Tibial nerve (tissue), 4 donors: ENCODE measurements around the gene KASH5. TPM values are rescaled to one million over a fixed set of nuclear protein-coding genes. Genes with fewer than 3 reads are reported as not detected.

Experiments
- DNase-seq, 2 donors: peaks; one replicate each; pipeline ENCODE4 v3.0.0-alpha.2; 2019; ENCODE audit warnings: low spot score in 2 of 2
- H3K27ac ChIP-seq, 4 donors: fragments of 200-600 bp; sonication (generic) in 3 of 4; one replicate each; pipeline ENCODE4 v1.5.1; 2017 to 2019; ENCODE audit warnings: mild to moderate bottlenecking in 1 of 4
- H3K27me3 ChIP-seq, 2 donors: fragments of 200-600 bp; sonication (generic) in 1 of 2; one replicate each; pipeline versions ENCODE4 v1.5.1 to v1.6.0; 2017 to 2019
- H3K36me3 ChIP-seq, 3 donors: fragments of 200-600 bp; sonication (generic); one replicate each; pipeline ENCODE4 v1.5.1; 2018 to 2019
- H3K4me1 ChIP-seq, 4 donors: fragments of 200-600 bp; sonication (generic) in 3 of 4; one replicate each; pipeline ENCODE4 v1.5.1; 2017 to 2019
- H3K4me3 ChIP-seq, 4 donors: fragments of 200-600 bp; sonication (generic) in 3 of 4; one replicate each; pipeline ENCODE4 v1.5.1; 2017 to 2019; ENCODE audit warnings: mild to moderate bottlenecking in 1 of 4, moderate library complexity in 1 of 4
- H3K9me3 ChIP-seq, 4 donors: fragments of 200-600 bp; sonication (generic) in 3 of 4; one replicate each; pipeline ENCODE4 v1.5.1; 2017 to 2019
- CTCF ChIP-seq, 5 experiments: fragments of 200-600 bp in 3 of 5; fragments of 450-650 bp in 2 of 5; sonication (generic) in 3 of 5; IDR thresholded peaks; one replicate each; pipeline ENCODE4 v1.5.1; 2016 to 2019; ENCODE audit warnings: antibody characterized with exemption in 5 of 5, mild to moderate bottlenecking in 3 of 5, moderate library complexity in 2 of 5
- EP300 ChIP-seq, 2 donors: sonication (generic); formaldehyde crosslinking; IDR thresholded peaks; one replicate each; pipeline ENCODE4 v1.6.1; 2017; ENCODE audit warnings: antibody characterized with exemption in 2 of 2, mild to moderate bottlenecking in 1 of 2
- POLR2A ChIP-seq, 2 donors: fragments of 450-650 bp; IDR thresholded peaks; one replicate each; pipeline ENCODE4 v1.6.1; 2017; ENCODE audit warnings: antibody characterized with exemption in 2 of 2, mild to moderate bottlenecking in 2 of 2, moderate library complexity in 2 of 2
- WGBS, 2 donors: methylation state at CpG; one replicate each; pipeline ENCODE4 v1.1.5; 2018; 5-methylcytosine and 5-hydroxymethylcytosine counted together
- total RNA-seq, 4 donors: library from RNA; depleted of rRNA; stranded (reverse); fragments of >200 nt; gene quantifications; one replicate each; pipeline ENCODE4 v1.1.0, GENCODE V29; 2016

Gene KASH5
- total RNA-seq, 4 donors from 2014 or later: not detected

GRCh38 chr19:49447485-49448431 is 59.7 kb downstream of the KASH5 start:
- Histone ChIP-seq H3K27me3 (no peaks in the 10 kb centered on the region), H3K27ac (peak overlapping the region in 1 of 4 donors; percentile 15), H3K9me3 (no peaks in the 10 kb centered on the region), H3K4me3 (no peak overlapping the region), H3K36me3 (peaks cover 0 to 44% (median 5%) of the 10 kb centered on the region in 3 donors), H3K4me1 (peaks cover 0 to 50% (median 4%) of the 10 kb centered on the region in 4 donors)
- no peak for DNase-seq
- WGBS, 2 donors: 59 to 66% methylated on average over 26 to 30 of the region's 32 CpGs
- TF ChIP-seq EP300 (IDR thresholded peaks at IDR 0.05) (no peak), POLR2A (IDR thresholded peaks at IDR 0.05) (no peak), CTCF (IDR thresholded peaks at IDR 0.05) (no peak)

DNA sequence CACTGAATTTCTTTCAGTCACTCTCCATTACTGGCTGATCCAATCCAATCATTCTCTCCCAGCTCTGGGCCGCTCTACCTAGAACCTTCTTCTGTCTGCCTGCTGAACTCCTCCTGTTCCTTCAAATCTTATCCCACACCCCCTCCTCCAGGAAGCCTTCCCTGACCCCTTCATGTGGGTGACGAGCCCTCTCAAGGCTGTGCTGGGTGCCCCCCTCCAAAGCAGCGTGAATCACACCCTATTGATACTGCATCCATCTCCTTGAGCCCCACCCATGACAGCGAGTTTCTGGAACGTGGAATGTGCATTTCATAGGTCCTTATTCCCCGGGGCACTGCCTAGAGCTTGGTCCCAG is 60.4 kb downstream of the KASH5 start:
- peaks cover 0 to 44% (median 5%) of the 10 kb centered on the region in 3 donors for H3K36me3 ChIP-seq
- no peak overlapping the region for H3K4me3 ChIP-seq
- TF ChIP-seq CTCF (IDR thresholded peaks at IDR 0.05): no peak
- no peak for DNase-seq
- H3K4me1 ChIP-seq: peaks cover 0 to 45% (median 4%) of the 10 kb centered on the region in 4 donors
- no peaks in the 10 kb centered on the region for H3K27me3 ChIP-seq
- H3K9me3 ChIP-seq: no peaks in the 10 kb centered on the region
- 94% methylated on average over 6 of the region's 6 CpGs for WGBS, 2 donors
- no peak overlapping the region for H3K27ac ChIP-seq

- peak overlapping the region in 1 of 4 donors; percentile 90 for H3K27ac ChIP-seq
- peaks cover 0 to 44% (median 5%) of the 10 kb centered on the region in 3 donors for H3K36me3 ChIP-seq
- no peaks in the 10 kb centered on the region for H3K27me3 ChIP-seq
- TF ChIP-seq POLR2A (IDR thresholded peaks at IDR 0.05): no peak
- 79 to 85% methylated on average over 7 of the region's 7 CpGs for WGBS, 2 donors
- no peak for DNase-seq
- H3K4me3 ChIP-seq: peak overlapping the region in 2 of 4 donors; percentile 86 to 92
- no peaks in the 10 kb centered on the region for H3K9me3 ChIP-seq
- H3K4me1 ChIP-seq: peaks cover 0 to 57% (median 13%) of the 10 kb centered on the region in 4 donors
These were observed 62.4 kb downstream of the KASH5 start for GRCh38 chr19:49450405-49450804.

GRCh38 chr19:49451430-49452181 is 63.6 kb downstream of the KASH5 start, which contains the start of gene PIH1D1:
Gene PIH1D1, minus strand, starts transcription at chr19:49451814. Its CDS starts 240 bp downstream, at chr19:49451574.
- WGBS, 2 donors: 1% methylated on average over 42 of the region's 42 CpGs
- Histone ChIP-seq H3K27ac (peak within 1 kb of the TSS; percentile 90 to 99 (median 94)), H3K36me3 (peaks cover 0 to 36% (median 5%) of the 10 kb centered on the region in 3 donors), H3K4me3 (peak within 1 kb of the TSS; percentile 56 to 92 (median 78)), H3K27me3 (no peaks in the 10 kb centered on the region), H3K4me1 (peaks cover 0 to 69% (median 13%) of the 10 kb centered on the region in 4 donors), H3K9me3 (no peaks in the 10 kb centered on the region)
- TF ChIP-seq CTCF (IDR thresholded peaks at IDR 0.05): peak in 3 of 5 experiments; percentile 16 to 35 (median 21)
- peak in 1 of 2 donors; percentile 94 for TF ChIP-seq EP300 (IDR thresholded peaks at IDR 0.05)
- peak in 1 of 2 donors; percentile 54 for TF ChIP-seq POLR2A (IDR thresholded peaks at IDR 0.05)
- peak; percentile 96 to 99 for DNase-seq

GRCh38 chr19:49453013-49453756 is 65.1 kb downstream of the KASH5 start, which contains the start of gene ALDH16A1:
Gene ALDH16A1, plus strand, starts transcription at chr19:49453225. Its CDS starts 107 bp downstream, at chr19:49453332.
- 0% methylated on average over 39 to 60 of the region's 66 CpGs for WGBS, 2 donors
- no peaks in the 10 kb centered on the region for H3K9me3 ChIP-seq
- peaks cover 0 to 71% (median 16%) of the 10 kb centered on the region in 4 donors for H3K4me1 ChIP-seq
- H3K27me3 ChIP-seq: no peaks in the 10 kb centered on the region
- H3K36me3 ChIP-seq: peaks cover 0 to 21% (median 5%) of the 10 kb centered on the region in 3 donors
- peak in 1 of 5 experiments; percentile 17 for TF ChIP-seq CTCF (IDR thresholded peaks at IDR 0.05)
- peak; percentile 74 to 90 for TF ChIP-seq EP300 (IDR thresholded peaks at IDR 0.05)
- peak; percentile 85 to 96 for TF ChIP-seq POLR2A (IDR thresholded peaks at IDR 0.05)
- peak within 1 kb of the TSS; percentile 90 to 99 (median 94) for H3K27ac ChIP-seq
- DNase-seq: peak; percentile 95 to 100
- H3K4me3 ChIP-seq: peak within 1 kb of the TSS; percentile 56 to 92 (median 78)
